Measurements from ENCODE around the gene ARAP1. TPM values are rescaled to one million over a fixed set of nuclear protein-coding genes. Genes with fewer than 3 reads are reported as not detected.

The ARAP1 gene
- total and polyA plus RNA-seq, 2 experiments from 2014 or later, result 41.5 to 200 TPM

DNA sequence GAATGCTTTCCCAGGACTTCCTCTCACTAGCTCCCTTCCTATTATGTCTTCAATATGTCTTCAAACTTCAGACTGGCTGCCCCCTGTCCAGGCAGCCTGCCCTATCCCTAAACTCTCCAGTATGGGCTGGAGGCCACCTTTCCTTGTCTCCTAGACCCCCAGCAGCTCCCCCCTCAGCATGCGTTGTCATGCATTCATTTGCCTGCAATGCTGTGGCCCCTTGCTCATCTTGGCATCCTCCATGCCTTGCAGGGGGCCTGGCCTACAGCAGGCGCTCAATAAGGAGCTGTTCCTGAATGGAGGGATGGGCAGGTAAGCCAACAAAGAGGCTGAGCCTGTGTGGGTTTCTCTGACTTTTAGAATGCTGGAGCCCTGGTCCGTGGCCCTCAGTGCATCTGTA, 16.4 kb upstream of the ARAP1 start:
- H3K27me3 ChIP-seq, result no peaks in the 10 kb centered on the region
- peaks cover 7% of the 10 kb centered on the region for H3K4me1 ChIP-seq (ENCODE audit: low read depth)
- no peak overlapping the region for H3K4me3 ChIP-seq
- H3K9me3 ChIP-seq (ENCODE audit: low read depth), result no peaks in the 10 kb centered on the region
- no peak for DNase-seq (ENCODE audit: low read depth in 1 of 2, low spot score in 1 of 2)
- no peaks in the 10 kb centered on the region for H3K36me3 ChIP-seq
- TF ChIP-seq, protein P1, sequence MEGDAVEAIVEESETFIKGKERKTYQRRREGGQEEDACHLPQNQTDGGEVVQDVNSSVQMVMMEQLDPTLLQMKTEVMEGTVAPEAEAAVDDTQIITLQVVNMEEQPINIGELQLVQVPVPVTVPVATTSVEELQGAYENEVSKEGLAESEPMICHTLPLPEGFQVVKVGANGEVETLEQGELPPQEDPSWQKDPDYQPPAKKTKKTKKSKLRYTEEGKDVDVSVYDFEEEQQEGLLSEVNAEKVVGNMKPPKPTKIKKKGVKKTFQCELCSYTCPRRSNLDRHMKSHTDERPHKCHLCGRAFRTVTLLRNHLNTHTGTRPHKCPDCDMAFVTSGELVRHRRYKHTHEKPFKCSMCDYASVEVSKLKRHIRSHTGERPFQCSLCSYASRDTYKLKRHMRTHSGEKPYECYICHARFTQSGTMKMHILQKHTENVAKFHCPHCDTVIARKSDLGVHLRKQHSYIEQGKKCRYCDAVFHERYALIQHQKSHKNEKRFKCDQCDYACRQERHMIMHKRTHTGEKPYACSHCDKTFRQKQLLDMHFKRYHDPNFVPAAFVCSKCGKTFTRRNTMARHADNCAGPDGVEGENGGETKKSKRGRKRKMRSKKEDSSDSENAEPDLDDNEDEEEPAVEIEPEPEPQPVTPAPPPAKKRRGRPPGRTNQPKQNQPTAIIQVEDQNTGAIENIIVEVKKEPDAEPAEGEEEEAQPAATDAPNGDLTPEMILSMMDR (IDR thresholded peaks at IDR 0.05; ENCODE audit: low read depth, low read length), result no peak
- no peak overlapping the region for H3K27ac ChIP-seq

DNA sequence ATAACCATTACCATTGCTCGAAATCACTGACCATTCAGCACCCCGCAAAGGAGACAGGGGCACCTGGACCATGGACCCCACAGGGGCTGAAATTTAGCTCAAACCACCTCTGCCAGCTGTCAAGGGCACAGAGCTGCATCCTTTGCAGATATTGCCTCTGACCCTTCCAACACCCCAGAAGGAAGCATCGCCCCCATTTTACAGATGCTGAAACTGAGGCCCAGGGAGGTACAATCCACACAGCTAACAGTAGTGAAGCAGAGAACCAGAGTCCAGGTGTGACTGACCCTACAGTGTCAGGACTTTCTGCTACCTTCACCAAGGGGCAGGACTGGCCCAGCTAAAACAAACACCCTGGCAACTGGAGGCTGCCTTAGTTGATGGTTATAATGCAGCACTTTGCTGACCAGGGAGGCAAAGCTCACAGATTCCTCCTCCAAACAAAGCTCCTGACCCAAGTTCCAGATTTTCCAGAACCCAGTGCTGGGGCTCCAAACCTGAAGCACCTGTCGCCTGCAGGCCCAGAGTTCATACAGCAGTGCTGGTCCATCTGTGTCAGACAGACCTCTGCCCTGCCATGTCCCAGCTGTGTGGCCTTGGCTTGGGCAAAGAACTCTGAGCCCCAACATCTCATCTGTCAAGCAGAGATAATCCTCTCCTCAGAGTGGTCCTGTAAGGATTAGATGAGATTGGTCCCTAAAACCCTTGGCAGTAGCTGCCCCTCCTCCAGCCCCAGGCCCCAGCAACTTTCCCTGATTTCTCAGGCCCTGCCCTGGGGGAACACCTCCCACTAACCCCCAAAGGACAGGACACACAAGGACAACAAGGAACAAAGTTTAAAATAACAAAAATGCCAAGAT, 15.2 kb upstream of the ARAP1 start:
- Histone ChIP-seq H3K27ac (no peak overlapping the region), H3K4me3 (no peak overlapping the region), H3K36me3 (no peaks in the 10 kb centered on the region), H3K27me3 (no peaks in the 10 kb centered on the region), H3K9me3 (ENCODE audit: low read depth) (no peaks in the 10 kb centered on the region), H3K4me1 (ENCODE audit: low read depth) (no peaks in the 10 kb centered on the region)
- no peak for DNase-seq (ENCODE audit: low read depth in 1 of 2, low spot score in 1 of 2)
- TF ChIP-seq, protein P1 (IDR thresholded peaks at IDR 0.05; ENCODE audit: low read depth, low read length), result no peak

DNA sequence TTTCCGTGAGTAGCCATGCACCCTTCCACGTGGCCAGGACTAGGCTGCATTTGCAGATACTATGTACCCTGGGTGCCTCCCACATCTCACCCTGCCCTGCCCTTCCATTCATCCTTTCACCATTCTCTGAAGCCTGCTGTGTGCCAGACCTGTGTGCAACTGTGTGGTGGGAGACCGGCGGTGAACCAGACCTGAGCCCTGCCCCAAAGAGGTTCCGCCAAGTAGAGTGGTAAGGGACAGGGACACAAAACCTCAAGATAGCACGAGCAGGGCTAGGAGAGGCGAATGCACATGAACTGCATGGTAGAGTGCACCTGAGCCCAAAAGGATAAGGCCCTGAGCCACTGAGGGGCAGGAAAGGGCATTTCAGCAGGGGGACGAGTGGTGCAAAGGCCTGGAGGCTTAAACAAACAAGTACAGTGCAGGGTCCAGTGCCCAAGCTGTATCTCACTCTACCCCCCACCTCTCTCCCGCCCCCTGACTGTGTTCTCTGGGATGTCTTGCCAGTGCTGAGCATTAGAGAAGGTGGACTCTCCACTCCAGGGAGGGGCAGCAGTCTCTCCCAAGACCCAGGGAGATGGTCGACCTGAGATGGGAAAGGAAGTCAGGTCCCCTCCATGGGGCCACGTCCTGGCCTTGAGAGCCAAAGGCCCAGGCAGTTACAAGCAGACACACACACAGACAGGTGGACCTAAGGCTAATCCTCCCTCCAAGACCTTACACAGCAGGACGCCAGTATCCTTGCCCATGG, 14.1 kb upstream of the ARAP1 start:
- no peak overlapping the region for H3K27ac ChIP-seq
- no peaks in the 10 kb centered on the region for H3K9me3 ChIP-seq (ENCODE audit: low read depth)
- TF ChIP-seq, protein P1 (IDR thresholded peaks at IDR 0.05; ENCODE audit: low read depth, low read length), result no peak
- no peak for DNase-seq (ENCODE audit: low read depth in 1 of 2, low spot score in 1 of 2)
- H3K36me3 ChIP-seq, result no peaks in the 10 kb centered on the region
- no peak overlapping the region for H3K4me3 ChIP-seq
- no peaks in the 10 kb centered on the region for H3K4me1 ChIP-seq (ENCODE audit: low read depth)
- H3K27me3 ChIP-seq, result no peaks in the 10 kb centered on the region

DNA sequence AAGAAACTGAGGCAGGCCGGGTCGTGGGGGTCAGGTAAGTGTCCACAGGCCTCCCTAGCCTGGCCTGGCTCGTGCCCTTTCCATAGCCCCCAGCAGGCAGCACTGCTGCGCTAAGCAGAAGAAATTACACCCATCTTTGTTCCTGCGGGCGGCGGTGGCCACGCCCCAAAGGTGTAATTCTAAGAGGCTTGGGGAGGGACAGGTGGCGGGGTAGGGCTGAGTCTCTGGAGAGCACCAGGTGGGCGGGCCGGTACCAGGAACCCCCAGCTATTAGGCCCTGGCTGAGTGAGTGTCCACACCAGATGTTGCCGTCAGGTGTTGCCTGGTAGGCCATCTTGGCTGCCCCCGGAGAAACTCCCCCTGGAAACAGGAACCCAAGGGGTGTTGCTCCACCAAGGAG, 12.3 kb upstream of the ARAP1 start:
- Histone ChIP-seq H3K36me3 (no peaks in the 10 kb centered on the region), H3K4me1 (ENCODE audit: low read depth) (no peaks in the 10 kb centered on the region), H3K4me3 (no peak overlapping the region), H3K27ac (no peak overlapping the region), H3K9me3 (ENCODE audit: low read depth) (no peaks in the 10 kb centered on the region), H3K27me3 (no peaks in the 10 kb centered on the region)
- TF ChIP-seq, protein P1 (IDR thresholded peaks at IDR 0.05; ENCODE audit: low read depth, low read length), result no peak
- DNase-seq (ENCODE audit: low read depth in 1 of 2, low spot score in 1 of 2), result no peak

DNA sequence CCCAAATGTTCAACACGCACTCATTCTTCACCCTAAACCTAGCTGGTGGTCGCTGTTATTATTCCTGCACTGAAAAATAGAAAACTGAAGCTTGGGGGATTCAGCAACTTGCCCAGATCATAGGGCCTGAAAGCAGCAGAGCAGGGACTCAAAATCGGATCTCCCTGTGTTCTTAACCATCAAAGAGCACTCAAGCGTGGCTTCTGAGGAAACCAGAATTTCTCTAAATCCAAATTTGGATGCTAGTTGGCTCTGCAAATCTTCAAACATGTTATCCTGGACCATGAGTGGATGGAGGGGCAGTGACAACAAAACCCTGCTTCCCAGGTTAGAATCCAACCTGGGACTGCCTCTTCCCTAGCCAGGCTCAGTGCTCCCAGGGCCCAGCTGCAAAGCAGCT, 11.6 kb upstream of the ARAP1 start:
- H3K9me3 ChIP-seq (ENCODE audit: low read depth), result no peaks in the 10 kb centered on the region
- TF ChIP-seq, protein P1 (IDR thresholded peaks at IDR 0.05; ENCODE audit: low read depth, low read length), result no peak
- no peak overlapping the region for H3K27ac ChIP-seq
- no peaks in the 10 kb centered on the region for H3K36me3 ChIP-seq
- H3K27me3 ChIP-seq, result no peaks in the 10 kb centered on the region
- DNase-seq (ENCODE audit: low read depth in 1 of 2, low spot score in 1 of 2), result no peak
- no peaks in the 10 kb centered on the region for H3K4me1 ChIP-seq (ENCODE audit: low read depth)
- H3K4me3 ChIP-seq, result no peak overlapping the region
